ENCODE measurements around the gene ST3GAL4. TPM values are rescaled to one million over a fixed set of nuclear protein-coding genes. Genes with fewer than 3 reads are reported as not detected.

Gene ST3GAL4
- total RNA-seq, 2 donors from 2014 or later: 29.2 to 192 TPM

GRCh38 chr11:126310200-126310991 lies 45.1 kb upstream of the ST3GAL4 start:
- peak; percentile 72 for DNase-seq (ENCODE audit: low spot score)
- no peaks in the 10 kb centered on the region for H3K4me1 ChIP-seq (replicated peaks)
- no peaks in the 10 kb centered on the region for H3K9me3 ChIP-seq
- TF ChIP-seq POLR2AphosphoS5 (IDR thresholded peaks at IDR 0.05): peak; percentile 35
- no peak for TF ChIP-seq POLR2A (IDR thresholded peaks at IDR 0.05)
- TF ChIP-seq CTCF (IDR thresholded peaks at IDR 0.05): peak; percentile 75 to 91 (median 86)
- no peaks in the 10 kb centered on the region for H3K27me3 ChIP-seq (replicated peaks; ENCODE audit: insufficient read depth)
- H3K27ac ChIP-seq: no peak overlapping the region
- intact Hi-C loops (cut with DNase I): loop anchor here (2.0 to 10.0 kb wide), 2 partner anchors 170 to 674 kb away; no protein-coding TSS in a partner anchor
- WGBS: 71% methylated on average over 12 of the region's 12 CpGs
- H3K4me3 ChIP-seq: no peak overlapping the region
- H3K36me3 ChIP-seq: no peaks in the 10 kb centered on the region

GRCh38 chr11:126310992-126311310 lies 44.5 kb upstream of the ST3GAL4 start:
- Histone ChIP-seq H3K9me3 (no peaks in the 10 kb centered on the region), H3K4me1 (replicated peaks) (no peaks in the 10 kb centered on the region), H3K4me3 (no peak overlapping the region), H3K27me3 (replicated peaks; ENCODE audit: insufficient read depth) (no peaks in the 10 kb centered on the region), H3K36me3 (no peaks in the 10 kb centered on the region), H3K27ac (no peak overlapping the region)
- WGBS: 71% methylated on average over 6 of the region's 6 CpGs
- no peak for DNase-seq (ENCODE audit: low spot score)
- TF ChIP-seq CTCF (IDR thresholded peaks at IDR 0.05) (no peak), POLR2A (IDR thresholded peaks at IDR 0.05) (no peak), POLR2AphosphoS5 (IDR thresholded peaks at IDR 0.05) (no peak)
- intact Hi-C loops (cut with DNase I): loop anchor here (2.0 to 10.0 kb wide), 2 partner anchors 170 to 674 kb away; no protein-coding TSS in a partner anchor

GRCh38 chr11:126311401-126312291 lies 43.8 kb upstream of the ST3GAL4 start:
- H3K4me3 ChIP-seq: no peak overlapping the region
- no peak overlapping the region for H3K27ac ChIP-seq
- H3K27me3 ChIP-seq (replicated peaks; ENCODE audit: insufficient read depth): no peaks in the 10 kb centered on the region
- H3K4me1 ChIP-seq (replicated peaks): no peaks in the 10 kb centered on the region
- no peaks in the 10 kb centered on the region for H3K36me3 ChIP-seq
- 90% methylated on average over 14 of the region's 14 CpGs for WGBS
- intact Hi-C loops (cut with DNase I): loop anchor here (2.0 to 10.0 kb wide), 2 partner anchors 169 to 673 kb away; no protein-coding TSS in a partner anchor
- no peak for DNase-seq (ENCODE audit: low spot score)
- H3K9me3 ChIP-seq: no peaks in the 10 kb centered on the region
- TF ChIP-seq CTCF (IDR thresholded peaks at IDR 0.05): no peak
- no peak for TF ChIP-seq POLR2AphosphoS5 (IDR thresholded peaks at IDR 0.05)
- no peak for TF ChIP-seq POLR2A (IDR thresholded peaks at IDR 0.05)

GRCh38 chr11:126312961-126313360 lies 42.5 kb upstream of the ST3GAL4 start:
- H3K36me3 ChIP-seq: no peaks in the 10 kb centered on the region
- DNase-seq (ENCODE audit: low spot score): no peak
- no peaks in the 10 kb centered on the region for H3K9me3 ChIP-seq
- intact Hi-C loops (cut with DNase I): loop anchor here (10.0 kb wide), 1 partner anchor 672 kb away; no protein-coding TSS in a partner anchor
- H3K4me1 ChIP-seq (replicated peaks): no peaks in the 10 kb centered on the region
- H3K27me3 ChIP-seq (replicated peaks; ENCODE audit: insufficient read depth): no peaks in the 10 kb centered on the region
- TF ChIP-seq POLR2AphosphoS5 (IDR thresholded peaks at IDR 0.05) (no peak), POLR2A (IDR thresholded peaks at IDR 0.05) (no peak), CTCF (IDR thresholded peaks at IDR 0.05) (no peak)
- H3K27ac ChIP-seq: no peak overlapping the region
- 44% methylated on average over 8 of the region's 8 CpGs for WGBS
- H3K4me3 ChIP-seq: no peak overlapping the region
